Trophoblast cell (in vitro differentiated cells and primary cell): ENCODE measurements around the gene LDLRAD4.

Experiments
- DNase-seq, 2 donors: peaks; one replicate each; pipeline ENCODE4 v3.0.0-alpha.2; 2016
- H2AFZ ChIP-seq: 2 replicates; pipeline ENCODE4 v1.6.1; 2013; ENCODE audit warnings: low read length, moderate library complexity, mild to moderate bottlenecking; ENCODE audit not compliant: insufficient read depth, poor library complexity
- H2AK5ac ChIP-seq: 2 replicates; pipeline ENCODE4 v1.6.1; 2013; ENCODE audit warnings: mild to moderate bottlenecking, low read length
- H2BK120ac ChIP-seq: 2 replicates; pipeline ENCODE4 v1.6.1; 2013; ENCODE audit warnings: low read length, mild to moderate bottlenecking, moderate library complexity; ENCODE audit not compliant: insufficient read depth, poor library complexity
- H2BK12ac ChIP-seq: 2 replicates; pipeline ENCODE4 v1.6.1; 2013; ENCODE audit warnings: mild to moderate bottlenecking, low read length, moderate library complexity
- H2BK5ac ChIP-seq: 2 replicates; pipeline ENCODE4 v1.6.1; 2013; ENCODE audit warnings: low read length, low read depth, moderate library complexity, mild to moderate bottlenecking; ENCODE audit not compliant: poor library complexity
- H3K14ac ChIP-seq: 2 replicates; pipeline ENCODE4 v1.6.1; 2013; ENCODE audit warnings: mild to moderate bottlenecking, low read length
- H3K18ac ChIP-seq: 2 replicates; pipeline ENCODE4 v1.6.1; 2013; ENCODE audit warnings: mild to moderate bottlenecking, low read length
- H3K23ac ChIP-seq: 2 replicates; pipeline ENCODE4 v1.6.1; 2013; ENCODE audit warnings: low read length
- H3K27ac ChIP-seq: 2 replicates; pipeline ENCODE4 v1.5.1; 2013; ENCODE audit warnings: low read depth, mild to moderate bottlenecking, inconsistent platforms, low read length, moderate library complexity
- H3K27me3 ChIP-seq: 2 replicates; pipeline ENCODE4 v1.6.1; 2013; ENCODE audit warnings: inconsistent platforms, mild to moderate bottlenecking, low read length, moderate library complexity; ENCODE audit not compliant: insufficient read depth
- H3K36me3 ChIP-seq, 2 experiments: 1 replicate in 1 of 2; 2 replicates in 1 of 2; pipeline ENCODE4 v1.6.1; 2013; ENCODE audit warnings: low read length in 2 of 2, mild to moderate bottlenecking in 2 of 2, moderate library complexity in 1 of 2; ENCODE audit not compliant: insufficient read depth in 2 of 2, control insufficient read depth in 1 of 2
- H3K4ac ChIP-seq: 2 replicates; pipeline ENCODE4 v1.6.1; 2013; ENCODE audit warnings: low read depth, mild to moderate bottlenecking, low read length, moderate library complexity
- H3K4me1 ChIP-seq, 2 experiments: 1 replicate in 1 of 2; 2 replicates in 1 of 2; pipeline ENCODE4 v1.6.1; 2013; ENCODE audit warnings: low read length in 2 of 2, mild to moderate bottlenecking in 2 of 2, moderate library complexity in 1 of 2; ENCODE audit not compliant: insufficient read depth in 2 of 2, control insufficient read depth in 1 of 2
- H3K4me2 ChIP-seq: 2 replicates; pipeline ENCODE4 v1.6.1; 2013; ENCODE audit warnings: inconsistent platforms, mild to moderate bottlenecking, low read length, moderate library complexity
- H3K4me3 ChIP-seq: 2 replicates; pipeline ENCODE4 v1.5.1; 2013; ENCODE audit warnings: mild to moderate bottlenecking, low read depth, low read length, inconsistent platforms
- H3K79me1 ChIP-seq: one replicate; pipeline ENCODE4 v1.6.1; 2013; ENCODE audit warnings: low read length
- H3K79me2 ChIP-seq: 2 replicates; pipeline ENCODE4 v1.6.1; 2013; ENCODE audit warnings: low read length, mild to moderate bottlenecking; ENCODE audit not compliant: control insufficient read depth, insufficient read depth, poor library complexity
- H3K9ac ChIP-seq: 2 replicates; pipeline ENCODE4 v1.6.1; 2013; ENCODE audit warnings: mild to moderate bottlenecking, low read length
- H3K9me3 ChIP-seq: 2 replicates; pipeline ENCODE4 v1.6.1; 2013; ENCODE audit warnings: low read depth, mild to moderate bottlenecking, control low read depth, inconsistent platforms, low read length; ENCODE audit not compliant: insufficient read depth
- H4K12ac ChIP-seq: 2 replicates; pipeline ENCODE4 v1.6.1; 2013; ENCODE audit warnings: low read depth, mild to moderate bottlenecking, low read length, moderate library complexity
- H4K8ac ChIP-seq: 2 replicates; pipeline ENCODE4 v1.6.1; 2013; ENCODE audit warnings: low read depth, mild to moderate bottlenecking, low read length, moderate library complexity
- H4K91ac ChIP-seq: one replicate; pipeline ENCODE4 v1.6.1; 2013; ENCODE audit warnings: low read depth, mild to moderate bottlenecking, low read length, moderate library complexity
- WGBS: extraction: QIAGEN DNeasy Blood & Tissue Kit; methylation state at CpG from one replicate; pipeline ENCODE4 v1.1.7; 2013; ENCODE audit warnings: missing lambda C conversion rate; ENCODE audit not compliant: insufficient read length, insufficient coverage; ENCODE audit errors: extremely low coverage; 5-methylcytosine and 5-hydroxymethylcytosine counted together

The LDLRAD4 gene

GRCh38 chr18:13298262-13298661 is 79.7 kb downstream of the LDLRAD4 start:
- Histone ChIP-seq H3K27ac (no peak overlapping the region), H2AFZ (no peak overlapping the region), H3K14ac (no peak overlapping the region), H3K4me2 (no peak overlapping the region), H2BK12ac (no peak overlapping the region), H3K4ac (no peak overlapping the region), H2BK5ac (no peak overlapping the region), H3K79me2 (no peaks in the 10 kb centered on the region), H3K4me3 (no peak overlapping the region), H3K36me3 (no peaks in the 10 kb centered on the region), H3K18ac (no peak overlapping the region), H3K23ac (no peak overlapping the region), H3K79me1 (no peaks in the 10 kb centered on the region), H4K91ac (no peak overlapping the region), H3K9ac (no peak overlapping the region), H4K12ac (no peak overlapping the region), H2BK120ac (no peak overlapping the region), H3K9me3 (no peaks in the 10 kb centered on the region), H4K8ac (no peak overlapping the region), H3K27me3 (no peaks in the 10 kb centered on the region), H2AK5ac (no peak overlapping the region), H3K4me1 (peaks cover 1 to 2% of the 10 kb centered on the region in 2 experiments)
- DNase-seq, result no peak
- WGBS, result no CpG with 5 or more reads among the region's 10 CpGs

DNA sequence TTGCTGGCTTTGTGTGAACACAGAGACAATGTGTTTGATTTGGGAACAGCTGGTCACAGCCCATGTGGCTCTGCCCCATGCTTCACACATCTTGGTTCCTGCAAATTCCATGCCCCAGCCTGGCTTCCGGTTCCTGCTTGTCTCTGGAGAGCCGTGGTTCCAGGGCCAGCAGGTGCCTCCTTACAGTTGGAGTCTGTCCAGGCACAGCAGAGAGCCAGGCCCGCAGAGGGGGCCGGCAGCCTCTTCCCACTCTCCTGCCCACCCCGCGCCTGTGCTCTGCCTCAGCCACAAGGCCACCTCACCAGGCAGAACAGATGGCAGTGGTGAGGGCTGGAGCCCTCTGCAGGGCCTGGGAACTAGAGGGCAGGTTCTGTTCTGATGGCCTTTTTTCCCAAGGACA is 81.5 kb downstream of the LDLRAD4 start:
- WGBS, result no CpG with 5 or more reads among the region's 6 CpGs
- Histone ChIP-seq H2AFZ (no peak overlapping the region), H3K14ac (no peak overlapping the region), H2AK5ac (no peak overlapping the region), H3K23ac (no peak overlapping the region), H3K27me3 (no peaks in the 10 kb centered on the region), H4K91ac (no peak overlapping the region), H3K4me3 (no peak overlapping the region), H3K36me3 (no peaks in the 10 kb centered on the region), H3K9ac (no peak overlapping the region), H3K27ac (no peak overlapping the region), H4K8ac (no peak overlapping the region), H2BK120ac (no peak overlapping the region), H3K4ac (no peak overlapping the region), H3K9me3 (no peaks in the 10 kb centered on the region), H4K12ac (no peak overlapping the region), H3K79me1 (no peaks in the 10 kb centered on the region), H3K4me2 (no peak overlapping the region), H3K18ac (no peak overlapping the region), H2BK5ac (no peak overlapping the region), H2BK12ac (no peak overlapping the region), H3K79me2 (no peaks in the 10 kb centered on the region), H3K4me1 (peaks cover 7 to 8% of the 10 kb centered on the region in 2 experiments)
- no peak for DNase-seq

DNA sequence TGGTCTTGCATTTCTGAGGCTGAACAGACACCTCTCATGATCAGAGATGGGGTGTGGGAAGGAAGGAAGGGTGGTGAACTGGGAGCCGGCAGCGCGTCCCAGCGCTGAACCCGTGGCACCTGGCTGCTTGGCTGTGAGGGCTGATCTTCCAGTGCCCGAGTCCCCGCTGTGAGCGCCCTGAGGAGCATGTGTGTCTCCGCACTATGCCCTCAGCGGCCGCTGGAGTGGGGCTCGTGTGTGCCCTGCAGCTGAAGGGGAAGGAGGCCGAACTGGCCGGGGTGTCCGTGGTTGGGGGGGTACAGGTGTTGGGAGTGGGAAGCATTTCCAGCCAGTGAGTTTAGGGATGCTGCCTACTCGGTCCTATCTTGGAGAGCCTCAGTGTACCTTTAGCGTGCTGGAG is 82.2 kb downstream of the LDLRAD4 start:
- Histone ChIP-seq H3K4me2 (no peak overlapping the region), H3K9ac (no peak overlapping the region), H3K14ac (no peak overlapping the region), H2BK12ac (no peak overlapping the region), H2AFZ (no peak overlapping the region), H3K79me1 (no peaks in the 10 kb centered on the region), H4K91ac (no peak overlapping the region), H3K9me3 (no peaks in the 10 kb centered on the region), H4K12ac (no peak overlapping the region), H3K27ac (no peak overlapping the region), H2AK5ac (no peak overlapping the region), H3K79me2 (no peaks in the 10 kb centered on the region), H4K8ac (no peak overlapping the region), H3K27me3 (no peaks in the 10 kb centered on the region), H3K23ac (no peak overlapping the region), H3K36me3 (no peaks in the 10 kb centered on the region), H3K4ac (no peak overlapping the region), H2BK120ac (no peak overlapping the region), H2BK5ac (no peak overlapping the region), H3K4me1 (peaks cover 7 to 8% of the 10 kb centered on the region in 2 experiments), H3K4me3 (no peak overlapping the region), H3K18ac (no peak overlapping the region)
- no peak for DNase-seq
- WGBS, result no CpG with 5 or more reads among the region's 17 CpGs

- Histone ChIP-seq H3K4me3 (no peak overlapping the region), H3K9ac (no peak overlapping the region), H4K91ac (no peak overlapping the region), H2BK12ac (no peak overlapping the region), H2AK5ac (no peak overlapping the region), H3K27ac (no peak overlapping the region), H4K12ac (no peak overlapping the region), H3K23ac (no peak overlapping the region), H2AFZ (no peak overlapping the region), H3K36me3 (no peaks in the 10 kb centered on the region), H3K4ac (no peak overlapping the region), H3K4me1 (peaks cover 7 to 8% of the 10 kb centered on the region in 2 experiments), H2BK120ac (no peak overlapping the region), H3K27me3 (no peaks in the 10 kb centered on the region), H4K8ac (no peak overlapping the region), H3K4me2 (no peak overlapping the region), H2BK5ac (no peak overlapping the region), H3K18ac (no peak overlapping the region), H3K79me2 (no peaks in the 10 kb centered on the region), H3K79me1 (no peaks in the 10 kb centered on the region), H3K9me3 (no peaks in the 10 kb centered on the region), H3K14ac (no peak overlapping the region)
- WGBS, result no CpG with 5 or more reads among the region's 6 CpGs
- DNase-seq, result no peak
Measured at GRCh38 chr18:13302040-13302439, 83.5 kb downstream of the LDLRAD4 start.
